SK-N-SH treated with all-trans-retinoic acid at 6 μM for 48 hours (cell line): ENCODE results near the gene PRL.

Experiments
- BACH2 ChIP-seq: fragments of 250-450 bp; sonication (Bioruptor Pico); IDR thresholded peaks from 2 replicates; pipeline ENCODE4 v1.9.0; 2021; ENCODE audit warnings: mild to moderate bottlenecking, borderline replicate concordance
- CSRNP3 ChIP-seq: fragments of 250-450 bp; sonication (Bioruptor Pico); IDR thresholded peaks from 2 replicates; pipeline ENCODE4 v1.5.1; 2021; ENCODE audit warnings: mild to moderate bottlenecking, moderate library complexity
- ESRRG ChIP-seq: fragments of 250-450 bp; sonication (Bioruptor Pico); IDR thresholded peaks from 2 replicates; pipeline ENCODE4 v1.6.1; 2021; ENCODE audit warnings: mild to moderate bottlenecking
- ISL1 ChIP-seq: fragments of 250-450 bp; sonication (Bioruptor Pico); IDR thresholded peaks from 2 replicates; pipeline ENCODE4 v2.1.2; 2022; ENCODE audit warnings: mild to moderate bottlenecking, moderate library complexity
- OSR1 ChIP-seq: fragments of 250-450 bp; sonication (Bioruptor Pico); IDR thresholded peaks from 2 replicates; pipeline ENCODE4 v1.8.0; 2022; ENCODE audit warnings: moderate library complexity, mild to moderate bottlenecking, inconsistent platforms
- PATZ1 ChIP-seq: fragments of 250-450 bp; sonication (Bioruptor Pico); IDR thresholded peaks from 2 replicates; pipeline ENCODE4 v1.8.0; 2020; ENCODE audit warnings: mild to moderate bottlenecking, moderate library complexity, borderline replicate concordance
- RARB ChIP-seq: fragments of 250-450 bp; sonication (Bioruptor Pico); IDR thresholded peaks from 2 replicates; pipeline ENCODE4 v1.8.0; 2021; ENCODE audit warnings: mild to moderate bottlenecking, moderate library complexity
- TCF4 ChIP-seq: fragments of 250-450 bp; sonication (Bioruptor Pico); IDR thresholded peaks from 2 replicates; pipeline ENCODE4 v1.8.0; 2021; ENCODE audit warnings: mild to moderate bottlenecking, moderate library complexity, borderline replicate concordance
- TOX ChIP-seq: fragments of 250-450 bp; sonication (Bioruptor Pico); IDR thresholded peaks from 2 replicates; pipeline ENCODE4 v1.8.0; 2021; ENCODE audit warnings: mild to moderate bottlenecking, moderate library complexity, borderline replicate concordance
- ZFP3 ChIP-seq: fragments of 250-450 bp; sonication (Bioruptor Pico); IDR thresholded peaks from 2 replicates; pipeline ENCODE4 v1.5.0; 2020; ENCODE audit warnings: mild to moderate bottlenecking, moderate library complexity
- ZFP30 ChIP-seq: fragments of 450-650 bp; formaldehyde crosslinking; IDR thresholded peaks from 2 replicates; pipeline ENCODE4 v1.5.0; 2022; ENCODE audit warnings: mild to moderate bottlenecking, moderate library complexity
- ZNF565 ChIP-seq: fragments of 450-650 bp; formaldehyde crosslinking; conservative IDR thresholded peaks from 2 replicates; pipeline ENCODE4 v1.5.0; 2020; ENCODE audit warnings: low read depth, mild to moderate bottlenecking, moderate library complexity
- ZNF70 ChIP-seq: fragments of 450-650 bp; formaldehyde crosslinking; IDR thresholded peaks from 2 replicates; pipeline ENCODE4 v1.5.0; 2020; ENCODE audit warnings: mild to moderate bottlenecking, moderate library complexity

GRCh38 chr6:22332216-22332615 lies 35.4 kb upstream of the PRL start:
- TF ChIP-seq TOX (no peak), PATZ1 (CRISPR knock-in tag) (no peak), ZFP3 (CRISPR knock-in tag) (no peak), ESRRG (CRISPR knock-in tag) (no peak), ZFP30 (CRISPR knock-in tag) (no peak), RARB (CRISPR knock-in tag) (no peak), ISL1 (CRISPR knock-in tag) (no peak), OSR1 (CRISPR knock-in tag) (no peak), BACH2 (CRISPR knock-in tag) (no peak), ZNF565 (no peak), ZNF70 (no peak), CSRNP3 (CRISPR knock-in tag) (no peak), TCF4 (CRISPR knock-in tag) (no peak)
